Prostate gland (tissue), 2 donors: ENCODE measurements around the gene TSC22D3.

Experiments used
- CTCF ChIP-seq, 4 experiments: fragments of 200-600 bp in 2 of 4; fragments of 450-650 bp in 2 of 4; sonication (generic) in 2 of 4; IDR thresholded peaks; 1 replicate in 3 of 4; 2 replicates in 1 of 4; pipeline ENCODE4 v1.5.1; 2016 to 2019; ENCODE audit warnings: antibody characterized with exemption in 4 of 4, mild to moderate bottlenecking in 2 of 4, moderate library complexity in 2 of 4
- POLR2A ChIP-seq: fragments of 450-650 bp; IDR thresholded peaks from one replicate; pipeline ENCODE4 v1.6.1; 2016; ENCODE audit warnings: antibody characterized with exemption, mild to moderate bottlenecking

DNA sequence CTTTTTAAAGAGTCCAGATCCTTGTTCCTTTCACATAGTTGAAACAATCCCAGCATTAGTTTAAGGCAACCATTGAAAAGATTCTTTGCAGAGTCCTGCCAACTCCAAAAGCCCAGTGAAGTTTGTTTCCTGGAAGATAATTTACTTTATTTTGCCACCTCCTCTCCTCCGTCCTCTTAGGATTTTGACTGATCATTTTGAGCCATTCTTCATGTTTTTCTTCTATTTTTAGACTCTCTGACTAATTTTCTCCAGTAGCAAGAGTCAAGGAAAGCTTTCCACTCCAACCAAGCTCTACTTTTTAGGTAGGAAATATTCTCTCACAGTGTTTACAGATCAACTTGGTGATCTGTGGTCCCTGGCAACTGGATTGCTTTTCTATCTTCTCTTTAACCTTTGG lies 12.2 kb upstream of the TSC22D3 start:
- no peak for TF ChIP-seq CTCF (IDR thresholded peaks at IDR 0.05)
- no peak for TF ChIP-seq POLR2A
